H9 (cell line): ENCODE results near the gene METTL4. TPM values are rescaled to one million over a fixed set of nuclear protein-coding genes. Genes with fewer than 3 reads are reported as not detected.

Experiments used
- DNase-seq: peaks from one replicate; pipeline ENCODE4 v3.0.0-alpha.2; 2017
- H2AFZ ChIP-seq: one replicate; pipeline ENCODE4 v1.6.1; 2013; ENCODE audit warnings: mild to moderate bottlenecking, low read length, control low read depth, moderate library complexity
- H2AK5ac ChIP-seq: 2 replicates; pipeline ENCODE4 v1.6.1; 2013; ENCODE audit warnings: low read length, control low read depth, mixed read lengths; ENCODE audit not compliant: insufficient read length
- H2BK120ac ChIP-seq: one replicate; pipeline ENCODE4 v1.6.1; 2013; ENCODE audit warnings: low read depth, mild to moderate bottlenecking, low read length, control low read depth, inconsistent platforms; ENCODE audit not compliant: poor library complexity, severe bottlenecking
- H2BK12ac ChIP-seq: 2 replicates; pipeline ENCODE4 v1.6.1; 2013; ENCODE audit warnings: low read length, control low read depth, mixed read lengths, low read depth; ENCODE audit not compliant: insufficient read length
- H2BK15ac ChIP-seq: 2 replicates; pipeline ENCODE4 v1.6.1; 2013; ENCODE audit warnings: low read depth, low read length, control low read depth
- H2BK20ac ChIP-seq: one replicate; pipeline ENCODE4 v1.6.1; 2013; ENCODE audit warnings: low read depth, mild to moderate bottlenecking, low read length, control low read depth, inconsistent platforms; ENCODE audit not compliant: poor library complexity, severe bottlenecking
- H2BK5ac ChIP-seq: 2 replicates; pipeline ENCODE4 v1.6.1; 2013; ENCODE audit warnings: low read length, control low read depth, mixed read lengths; ENCODE audit not compliant: insufficient read length
- H3K14ac ChIP-seq: 2 replicates; pipeline ENCODE4 v1.6.1; 2013; ENCODE audit warnings: low read length, control low read depth; ENCODE audit not compliant: insufficient read depth
- H3K18ac ChIP-seq: 2 replicates; pipeline ENCODE4 v1.6.1; 2013; ENCODE audit warnings: low read depth, mild to moderate bottlenecking, mixed read lengths, low read length, control low read depth; ENCODE audit not compliant: insufficient read length
- H3K23ac ChIP-seq: 2 replicates; pipeline ENCODE4 v1.6.1; 2013; ENCODE audit warnings: low read length, control low read depth, mixed read lengths, low read depth; ENCODE audit not compliant: insufficient read length
- H3K23me2 ChIP-seq: 2 replicates; pipeline ENCODE4 v1.6.1; 2013; ENCODE audit warnings: low read depth, mild to moderate bottlenecking, mixed read lengths, low read length, control low read depth; ENCODE audit not compliant: insufficient read length, poor library complexity, severe bottlenecking
- H3K27ac ChIP-seq: 2 replicates; pipeline ENCODE4 v1.5.1; 2013; ENCODE audit warnings: low read length, control low read depth, mixed read lengths, low read depth; ENCODE audit not compliant: insufficient read length
- H3K27me3 ChIP-seq: 2 replicates; pipeline ENCODE4 v1.6.1; 2013; ENCODE audit warnings: low read length, control low read depth, inconsistent platforms; ENCODE audit not compliant: insufficient read depth
- H3K4ac ChIP-seq: 2 replicates; pipeline ENCODE4 v1.6.1; 2013; ENCODE audit warnings: low read depth, mild to moderate bottlenecking, control low read depth, inconsistent platforms, low read length, moderate library complexity
- H3K4me1 ChIP-seq: 2 replicates; pipeline ENCODE4 v1.6.1; 2013; ENCODE audit warnings: low read length, control low read depth, inconsistent platforms; ENCODE audit not compliant: insufficient read depth
- H3K4me2 ChIP-seq: 2 replicates; pipeline ENCODE4 v1.6.1; 2013; ENCODE audit warnings: low read length, control low read depth, mixed read lengths; ENCODE audit not compliant: insufficient read length, insufficient read depth
- H3K56ac ChIP-seq: 2 replicates; pipeline ENCODE4 v1.6.1; 2013; ENCODE audit warnings: low read depth, mild to moderate bottlenecking, mixed read lengths, low read length, control low read depth; ENCODE audit not compliant: insufficient read length
- H3K79me1 ChIP-seq: 2 replicates; pipeline ENCODE4 v1.6.1; 2013; ENCODE audit warnings: low read depth, mild to moderate bottlenecking, moderate library complexity, low read length, control low read depth, inconsistent platforms; ENCODE audit not compliant: insufficient read depth, poor library complexity, severe bottlenecking
- H3K79me2 ChIP-seq: 2 replicates; pipeline ENCODE4 v1.6.1; 2013; ENCODE audit warnings: low read length, control low read depth, inconsistent platforms; ENCODE audit not compliant: insufficient read depth
- H3K9ac ChIP-seq: 2 replicates; pipeline ENCODE4 v1.6.1; 2013; ENCODE audit warnings: low read length, control low read depth, mixed read lengths; ENCODE audit not compliant: insufficient read length; ENCODE audit errors: extremely low read depth
- H3K9me3 ChIP-seq: one replicate; pipeline ENCODE4 v1.6.1; 2013; ENCODE audit warnings: low read depth, low read length, inconsistent platforms; ENCODE audit not compliant: control insufficient read depth
- H3T11ph ChIP-seq: one replicate; pipeline ENCODE4 v1.6.1; 2013; ENCODE audit warnings: mild to moderate bottlenecking, low read length, control low read depth, inconsistent platforms
- H4K20me1 ChIP-seq: one replicate; pipeline ENCODE4 v1.6.1; 2013; ENCODE audit not compliant: control insufficient read depth, insufficient read length, insufficient read depth
- H4K5ac ChIP-seq: 2 replicates; pipeline ENCODE4 v1.6.1; 2013; ENCODE audit warnings: low read depth, mild to moderate bottlenecking, mixed read lengths, low read length, control low read depth; ENCODE audit not compliant: insufficient read length
- H4K8ac ChIP-seq: replicated peaks from 2 replicates; pipeline ENCODE4 v1.6.1; 2013; ENCODE audit warnings: low read length, control low read depth, mixed read lengths, low read depth; ENCODE audit not compliant: insufficient read length
- H4K91ac ChIP-seq: 2 replicates; pipeline ENCODE4 v1.6.1; 2013; ENCODE audit warnings: low read depth, mild to moderate bottlenecking, moderate library complexity, mixed read lengths, low read length, control low read depth; ENCODE audit not compliant: insufficient read length
- H3K27ac Mint-ChIP-seq, 3 experiments: 2 replicates in 2 of 3; 3 replicates in 1 of 3; pipeline ENCODE4 v1.8.0; 2020 to 2021; ENCODE audit warnings: mixed read lengths in 3 of 3, mild to moderate bottlenecking in 1 of 3, moderate library complexity in 1 of 3
- H3K27me3 Mint-ChIP-seq: 2 replicates; pipeline ENCODE4 v1.8.0; 2021; ENCODE audit warnings: low read depth, mild to moderate bottlenecking, moderate library complexity, mixed read lengths
- H3K36me3 Mint-ChIP-seq, 3 experiments: 2 replicates in 2 of 3; 3 replicates in 1 of 3; pipeline ENCODE4 v1.8.0; 2020 to 2021; ENCODE audit warnings: low read depth in 3 of 3, mixed read lengths in 3 of 3; ENCODE audit not compliant: insufficient read depth in 1 of 3
- H3K4me1 Mint-ChIP-seq, 2 experiments: 2 replicates each; pipeline ENCODE4 v1.8.0; 2020; ENCODE audit warnings: mixed read lengths in 2 of 2
- H3K4me3 Mint-ChIP-seq, 2 experiments: 2 replicates in 1 of 2; 3 replicates in 1 of 2; pipeline ENCODE4 v1.8.0; 2020 to 2021; ENCODE audit warnings: mild to moderate bottlenecking in 2 of 2, mixed read lengths in 2 of 2, moderate library complexity in 1 of 2
- H3K9me3 Mint-ChIP-seq, 2 experiments: 2 replicates in 1 of 2; 3 replicates in 1 of 2; pipeline ENCODE4 v1.8.0; 2020; ENCODE audit warnings: mild to moderate bottlenecking in 2 of 2, mixed read lengths in 2 of 2, moderate library complexity in 1 of 2
- WGBS: extraction: QIAGEN DNeasy Blood & Tissue Kit; methylation state at CpG from one replicate; pipeline ENCODE4 v1.1.7; 2013; ENCODE audit warnings: missing lambda C conversion rate, low lambda C conversion rate, mixed read lengths; ENCODE audit not compliant: insufficient read length; ENCODE audit errors: extremely low coverage; 5-methylcytosine and 5-hydroxymethylcytosine counted together
- total RNA-seq: library from RNA; stranded (reverse); gene quantifications from 2 replicates; pipeline ENCODE4 v1.2.1, GENCODE V29; 2021
- TF ChIP-seq, protein P1 (sequence below): fragments of 200-600 bp; sonication (generic); conservative IDR thresholded peaks from 3 replicates; pipeline ENCODE4 v1.8.0; 2021; ENCODE audit warnings: antibody characterized with exemption, mild to moderate bottlenecking

The METTL4 gene
- total RNA-seq, 1 experiment from 2014 or later: 14.2 TPM

DNA sequence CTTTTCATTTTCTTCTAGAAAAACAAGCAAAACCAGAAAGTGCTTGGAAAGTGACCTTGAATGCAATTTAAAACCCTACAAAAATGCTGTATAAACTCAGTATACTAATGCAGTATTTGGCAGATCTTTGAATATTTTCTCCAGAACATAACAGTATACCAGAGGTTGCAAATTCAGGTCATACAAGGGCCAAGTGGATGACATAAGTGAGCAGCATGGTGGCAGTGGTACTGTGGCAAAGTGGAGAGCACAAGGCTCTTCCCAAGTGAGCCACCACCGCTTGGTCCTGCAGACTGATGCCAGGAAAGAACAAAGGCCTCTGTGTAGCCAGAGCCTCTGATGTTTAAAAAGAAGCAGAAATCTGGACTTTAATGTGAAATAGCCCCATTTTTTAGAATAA, 33.1 kb downstream of the METTL4 start:
- H3K79me2 ChIP-seq: no peaks in the 10 kb centered on the region
- H3K9me3 ChIP-seq: no peaks in the 10 kb centered on the region

More for the DNA sequence above, 33.1 kb downstream of the METTL4 start:
- no peak overlapping the region for H3K9ac ChIP-seq
- TF ChIP-seq, protein P1, sequence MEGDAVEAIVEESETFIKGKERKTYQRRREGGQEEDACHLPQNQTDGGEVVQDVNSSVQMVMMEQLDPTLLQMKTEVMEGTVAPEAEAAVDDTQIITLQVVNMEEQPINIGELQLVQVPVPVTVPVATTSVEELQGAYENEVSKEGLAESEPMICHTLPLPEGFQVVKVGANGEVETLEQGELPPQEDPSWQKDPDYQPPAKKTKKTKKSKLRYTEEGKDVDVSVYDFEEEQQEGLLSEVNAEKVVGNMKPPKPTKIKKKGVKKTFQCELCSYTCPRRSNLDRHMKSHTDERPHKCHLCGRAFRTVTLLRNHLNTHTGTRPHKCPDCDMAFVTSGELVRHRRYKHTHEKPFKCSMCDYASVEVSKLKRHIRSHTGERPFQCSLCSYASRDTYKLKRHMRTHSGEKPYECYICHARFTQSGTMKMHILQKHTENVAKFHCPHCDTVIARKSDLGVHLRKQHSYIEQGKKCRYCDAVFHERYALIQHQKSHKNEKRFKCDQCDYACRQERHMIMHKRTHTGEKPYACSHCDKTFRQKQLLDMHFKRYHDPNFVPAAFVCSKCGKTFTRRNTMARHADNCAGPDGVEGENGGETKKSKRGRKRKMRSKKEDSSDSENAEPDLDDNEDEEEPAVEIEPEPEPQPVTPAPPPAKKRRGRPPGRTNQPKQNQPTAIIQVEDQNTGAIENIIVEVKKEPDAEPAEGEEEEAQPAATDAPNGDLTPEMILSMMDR: no peak
- WGBS: no CpG with 5 or more reads among the region's 1 CpG
- H3K27ac ChIP-seq: no peak overlapping the region
- H3K56ac ChIP-seq: no peak overlapping the region
- H2BK12ac ChIP-seq: no peak overlapping the region
- no peak overlapping the region for H2BK20ac ChIP-seq
- no peak overlapping the region for H3K14ac ChIP-seq
- H2BK15ac ChIP-seq: no peak overlapping the region
- H3T11ph ChIP-seq: no peak overlapping the region
- H3K4me2 ChIP-seq: no peak overlapping the region
- H4K8ac ChIP-seq: no peak overlapping the region
- Mint-ChIP-seq H3K27ac (no peak overlapping the region; a peak in 1 of 7 replicates), H3K36me3 (peaks cover 0 to 13% (median 8%) of the 10 kb centered on the region in 3 experiments; a peak in 5 of 7 replicates), H3K4me1 (peaks cover 4 to 5% of the 10 kb centered on the region in 2 experiments), H3K9me3 (no peaks in the 10 kb centered on the region), H3K4me3 (no peak overlapping the region), H3K27me3 (no peaks in the 10 kb centered on the region)
- no peak overlapping the region for H3K18ac ChIP-seq
- no peaks in the 10 kb centered on the region for H3K27me3 ChIP-seq
- H2AFZ ChIP-seq: no peak overlapping the region
- H4K5ac ChIP-seq: no peak overlapping the region
- H3K4me1 ChIP-seq: no peaks in the 10 kb centered on the region; the same call in 1 of the 2 replicates
- H3K79me1 ChIP-seq: no peaks in the 10 kb centered on the region
- no peaks in the 10 kb centered on the region for H4K20me1 ChIP-seq
- H3K4ac ChIP-seq: no peak overlapping the region
- no peak overlapping the region for H2BK5ac ChIP-seq
- no peak overlapping the region for H2BK120ac ChIP-seq
- no peak overlapping the region for H2AK5ac ChIP-seq
- H3K23me2 ChIP-seq: no peaks in the 10 kb centered on the region
- H3K23ac ChIP-seq: no peak overlapping the region
- no peak for DNase-seq
- no peak overlapping the region for H4K91ac ChIP-seq
